HCT116 (cell line): Measurements from ENCODE around the gene KCNQ1OT1. TPM values are rescaled to one million over a fixed set of nuclear protein-coding genes. Genes with fewer than 3 reads are reported as not detected.

Source experiments
- ATAC-seq: fragments of 200-7000 bp; cut with Tn5 transposase; 2 replicates; pipeline ENCODE4 v1.9.1; 2020; ENCODE audit warnings: mild to moderate bottlenecking, moderate library complexity
- BruUV-seq: library from RNA; stranded (reverse); fragments of 400-500 nt; replicated peaks from 2 replicates; lab custom pipeline; 2021; lab: Mats Ljungman, UMichigan
- CTCF ChIA-PET: fragments of 300-600 bp; sonication (Branson Sonifier 250); formaldehyde crosslinking; loops from one replicate; lab custom pipeline; 2021; ENCODE audit warnings: antibody characterized with exemption; lab: Charles Lee
- POLR2A ChIA-PET: fragments of 300-600, 350-600 bp; sonication (Branson Sonifier 250); formaldehyde crosslinking; loops from one replicate; lab custom pipeline; 2021; ENCODE audit warnings: antibody characterized with exemption; lab: Charles Lee
- RAD21 ChIA-PET, 2 experiments: fragments of 300-600 bp; sonication (Branson Sonifier 250); formaldehyde crosslinking; loops; one replicate each; lab custom pipeline; 2023; ENCODE audit warnings: low total read pairs in 2 of 2; ENCODE audit not compliant: uncharacterized antibody in 2 of 2, unreplicated experiment in 2 of 2, low non-redundant PET in 1 of 2; lab: Charles Lee
- DNase-seq: peaks from one replicate; pipeline ENCODE4 v3.0.0-alpha.2; 2010; ENCODE audit warnings: low read depth, low spot score
- H2AFZ ChIP-seq: fragments of 200-600 bp; shearing (Covaris generic), sonication (generic); 2 replicates; pipeline ENCODE4 v1.6.1; 2017; ENCODE audit warnings: low read depth, mixed run types, mixed read lengths, antibody characterized with exemption, low read length; ENCODE audit not compliant: poor library complexity, severe bottlenecking
- H3K27ac ChIP-seq: 2 replicates; pipeline ENCODE4 v1.5.1; 2012; ENCODE audit warnings: low read depth, low read length
- H3K27me3 ChIP-seq: fragments of 200-600 bp; sonication (generic); 2 replicates; pipeline ENCODE4 v1.6.1; 2016; ENCODE audit warnings: mixed run types, low read length, mixed read lengths; ENCODE audit not compliant: insufficient read depth
- H3K36me3 ChIP-seq, 2 experiments: fragments of 200-500 bp in 1 of 2; fragments of 200-600 bp in 1 of 2; sonication (Bioruptor generic) in 1 of 2; sonication (generic) in 1 of 2; 2 replicates each; pipeline versions ENCODE4 v1.5.1 to v1.6.1; 2014 to 2016; ENCODE audit warnings: low read length in 2 of 2, inconsistent platforms in 1 of 2, mixed read lengths in 1 of 2, mixed run types in 1 of 2; ENCODE audit not compliant: insufficient read depth in 2 of 2, control insufficient read depth in 1 of 2
- H3K4me1 ChIP-seq, 2 experiments: fragments of 200-600 bp in 1 of 2; sonication (generic) in 1 of 2; 2 replicates each; pipeline versions ENCODE4 v1.5.1 to v1.6.1; 2012 to 2017; ENCODE audit warnings: low read length in 2 of 2, inconsistent platforms in 1 of 2, mild to moderate bottlenecking in 1 of 2, mixed read lengths in 1 of 2, mixed run types in 1 of 2, moderate library complexity in 1 of 2; ENCODE audit not compliant: insufficient read depth in 2 of 2, control insufficient read depth in 1 of 2
- H3K4me2 ChIP-seq: fragments of 200-600 bp; sonication (generic); 2 replicates; pipeline ENCODE4 v1.6.1; 2017; ENCODE audit warnings: mixed run types, low read length, mixed read lengths
- H3K4me3 ChIP-seq, 2 experiments: fragments of 200-600 bp in 1 of 2; sonication (generic) in 1 of 2; replicated peaks in 1 of 2; 2 replicates each; pipeline ENCODE4 v1.5.1; 2011 to 2016; ENCODE audit warnings: low read length in 2 of 2, control low read depth in 1 of 2, low read depth in 1 of 2, mild to moderate bottlenecking in 1 of 2, mixed read lengths in 1 of 2, mixed run types in 1 of 2
- H3K79me2 ChIP-seq: fragments of 200-600 bp; sonication (generic); 2 replicates; pipeline ENCODE4 v1.6.1; 2017; ENCODE audit warnings: mild to moderate bottlenecking, mixed run types, low read length, moderate library complexity, mixed read lengths; ENCODE audit not compliant: insufficient read depth
- H3K9ac ChIP-seq: fragments of 200-600 bp; sonication (generic); 2 replicates; pipeline ENCODE4 v1.6.1; 2016; ENCODE audit warnings: low read length, mixed read lengths
- H3K9me2 ChIP-seq: fragments of 200-600 bp; sonication (generic), shearing (Covaris generic); 2 replicates; pipeline ENCODE4 v1.6.1; 2017; ENCODE audit warnings: mixed run types, mild to moderate bottlenecking, moderate library complexity; ENCODE audit not compliant: insufficient read depth
- H3K9me3 ChIP-seq, 2 experiments: fragments of 200-500 bp in 1 of 2; fragments of 200-600 bp in 1 of 2; sonication (Bioruptor generic) in 1 of 2; sonication (generic) in 1 of 2; 2 replicates each; pipeline ENCODE4 v1.6.1; 2014 to 2017; ENCODE audit warnings: low read length in 2 of 2, mixed read lengths in 2 of 2, inconsistent platforms in 1 of 2, low read depth in 1 of 2, mild to moderate bottlenecking in 1 of 2, mixed run types in 1 of 2, moderate library complexity in 1 of 2; ENCODE audit not compliant: control insufficient read depth in 1 of 2, insufficient read depth in 1 of 2
- H4K20me1 ChIP-seq: fragments of 200-600 bp; sonication (generic), shearing (Covaris generic); 2 replicates; pipeline ENCODE4 v1.6.1; 2017; ENCODE audit warnings: mixed run types, mild to moderate bottlenecking, moderate library complexity; ENCODE audit not compliant: insufficient read depth
- CTCF ChIP-seq, 3 experiments: fragments of 200-600 bp in 1 of 3; sonication (generic) in 1 of 3; IDR thresholded peaks in 2 of 3; conservative IDR thresholded peaks in 1 of 3; 2 replicates each; pipeline ENCODE4 v1.5.1; 2012 to 2017; ENCODE audit warnings: low read depth in 2 of 3, low read length in 2 of 3, antibody characterized with exemption in 1 of 3, borderline replicate concordance in 1 of 3, control low read depth in 1 of 3, mild to moderate bottlenecking in 1 of 3, mixed read lengths in 1 of 3, mixed run types in 1 of 3, moderate library complexity in 1 of 3; ENCODE audit not compliant: insufficient read depth in 1 of 3
- ELF1 ChIP-seq: IDR thresholded peaks from 2 replicates; pipeline ENCODE4 v1.6.1; 2012; ENCODE audit warnings: low read depth, borderline replicate concordance
- EZH2phosphoT487 ChIP-seq: fragments of 200-600 bp; IDR thresholded peaks from 2 replicates; pipeline ENCODE4 v1.6.1; 2018; ENCODE audit warnings: antibody characterized with exemption, borderline replicate concordance
- JUND ChIP-seq: IDR thresholded peaks from 2 replicates; pipeline ENCODE4 v1.6.1; 2012
- POLR2A ChIP-seq: IDR thresholded peaks from 2 replicates; pipeline ENCODE4 v1.7.0; 2011; ENCODE audit warnings: borderline replicate concordance; ENCODE audit not compliant: insufficient read depth, insufficient read length; ENCODE audit errors: extremely low read depth
- POLR2AphosphoS5 ChIP-seq: IDR thresholded peaks from 2 replicates; pipeline ENCODE4 v1.6.1; 2011; ENCODE audit warnings: mild to moderate bottlenecking, low read depth, low read length, moderate library complexity
- SIN3A ChIP-seq: IDR thresholded peaks from 2 replicates; pipeline ENCODE4 v1.6.1; 2012; ENCODE audit warnings: low read depth
- SP1 ChIP-seq: IDR thresholded peaks from 2 replicates; pipeline ENCODE4 v1.6.1; 2012; ENCODE audit warnings: low read depth
- TCF7L2 ChIP-seq: IDR thresholded peaks from 2 replicates; pipeline ENCODE4 v1.7.0; 2011; ENCODE audit warnings: borderline replicate concordance, inconsistent platforms; ENCODE audit not compliant: insufficient read depth, insufficient read length; ENCODE audit errors: extremely low read depth
- ZFX ChIP-seq: fragments of 450-650 bp; IDR thresholded peaks from 2 replicates; pipeline ENCODE4 v1.6.1; 2017
- ZNF274 ChIP-seq: fragments of 200-500 bp; sonication (Bioruptor generic); IDR thresholded peaks from 2 replicates; pipeline ENCODE4 v1.6.1; 2014; ENCODE audit warnings: mild to moderate bottlenecking, low read depth, low read length, inconsistent platforms
- intact Hi-C: fragments of 100-400 bp; cut with micrococcal nuclease; formaldehyde crosslinking; loops from 2 replicates; pipeline ENCODE4 v1.10.0; 2022
- total RNA-seq: library from RNA; stranded (reverse); gene quantifications from one replicate; pipeline ENCODE4 v1.2.1, GENCODE V29; 2021; ENCODE audit not compliant: unreplicated experiment

The KCNQ1OT1 gene
- total RNA-seq, 1 experiment from 2014 or later: 1.1 TPM

DNA sequence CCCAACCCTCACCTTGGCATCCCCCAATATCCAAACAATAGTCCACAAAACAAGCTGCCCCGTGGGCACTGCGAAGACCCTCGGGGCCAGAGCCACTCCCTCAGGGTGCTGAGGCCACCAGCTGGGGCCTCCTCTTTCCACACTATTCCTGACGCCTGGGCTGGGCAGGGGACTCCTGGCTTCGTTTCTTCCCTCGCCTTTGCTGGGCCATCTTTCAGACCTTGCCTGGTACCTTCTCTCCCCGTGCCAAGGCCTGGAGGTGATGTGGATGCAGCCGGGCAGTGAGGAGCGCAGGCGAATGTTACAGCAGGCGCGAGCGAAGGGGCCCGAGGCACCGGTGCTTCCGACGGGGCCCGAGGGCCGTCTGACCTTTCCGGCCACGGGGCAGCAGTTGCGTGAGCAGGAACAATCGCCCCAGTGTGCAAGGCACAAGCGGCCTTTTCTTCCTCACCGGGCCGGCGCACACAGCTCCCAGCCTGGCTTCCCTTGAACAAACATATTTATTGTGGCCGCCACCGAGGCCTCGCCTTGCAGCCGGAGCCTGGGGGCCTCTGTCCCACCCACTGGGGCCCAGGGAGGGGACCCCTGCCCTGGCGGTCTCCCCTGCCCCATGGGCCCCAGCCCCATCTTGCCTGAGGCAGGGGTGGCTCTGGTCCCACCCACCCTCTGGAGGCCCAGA lies 32.6 kb upstream of the KCNQ1OT1 start:
- TF ChIP-seq ZFX: no peak
- no peak for TF ChIP-seq ELF1
- no peak for TF ChIP-seq EZH2phosphoT487
- no peak for TF ChIP-seq JUND
- no peak for TF ChIP-seq TCF7L2
- no peak for TF ChIP-seq POLR2AphosphoS5
- no peak for TF ChIP-seq SIN3A
- TF ChIP-seq POLR2A: no peak
- no peak for TF ChIP-seq CTCF (IDR thresholded peaks at IDR 0.05 in 2 of 3, conservative IDR thresholded peaks at IDR 0.05 in 1 of 3; ENCODE audit: borderline replicate concordance in 1 of 3, insufficient read depth in 1 of 3, low read depth in 2 of 3, low read length in 2 of 3)
- no peak for TF ChIP-seq SP1
- no peak for TF ChIP-seq ZNF274
- TF ChIP-seq, all 23 proteins: peak for 0
- DNase-seq (no peak), ATAC-seq (no peak)
- intact Hi-C loops: no loop called here
- Histone ChIP-seq H3K27ac (no peak overlapping the region), H3K9me3 (no peaks in the 10 kb centered on the region), H2AFZ (no peak overlapping the region), H3K9ac (no peak overlapping the region), H3K4me3 (no peak overlapping the region), H3K4me2 (no peak overlapping the region), H3K79me2 (no peaks in the 10 kb centered on the region), H3K27me3 (no peaks in the 10 kb centered on the region), H3K36me3 (no peaks in the 10 kb centered on the region), H4K20me1 (no peaks in the 10 kb centered on the region), H3K4me1 (no peaks in the 10 kb centered on the region), H3K9me2 (no peaks in the 10 kb centered on the region)
- POLR2A ChIA-PET: no interaction called here
- RAD21 ChIA-PET: no interaction called here
- CTCF ChIA-PET: no interaction called here
- BruUV-seq: no TSS peak
